GM12873 (cell line): ENCODE measurements around the gene GOLGA8A.

Experiments used
- CTCF ChIP-seq: IDR thresholded peaks from 2 replicates; pipeline ENCODE4 v1.5.1; 2012; ENCODE audit warnings: low read depth, mild to moderate bottlenecking, moderate library complexity, low read length, control low read depth; ENCODE audit not compliant: insufficient read depth; ENCODE audit errors: missing control alignments

Gene GOLGA8A

GRCh38 chr15:34437687-34438086 is at the start of gene GOLGA8A:
TSS of gene GOLGA8A (minus strand) at chr15:34437808. CDS start at chr15:34389691, 48,117 bp downstream.
- TF ChIP-seq CTCF = no peak

- TF ChIP-seq CTCF = no peak
Observed at GRCh38 chr15:34483644-34484043, 46.0 kb upstream of the GOLGA8A start.

GRCh38 chr15:34481370-34481769 is 43.8 kb upstream of the GOLGA8A start:
- no peak for TF ChIP-seq CTCF

GRCh38 chr15:34473840-34474239 is 36.2 kb upstream of the GOLGA8A start:
- TF ChIP-seq CTCF = no peak

- no peak for TF ChIP-seq CTCF
Observed at GRCh38 chr15:34472947-34473346, 35.3 kb upstream of the GOLGA8A start.

GRCh38 chr15:34470892-34471291 is 33.3 kb upstream of the GOLGA8A start:
- TF ChIP-seq CTCF = no peak

- no peak for TF ChIP-seq CTCF
Observed at GRCh38 chr15:34470091-34470490, 32.5 kb upstream of the GOLGA8A start.
